HFFc6 (cell line): Measurements from ENCODE around the gene KCNIP1. TPM values are rescaled to one million over a fixed set of nuclear protein-coding genes. Genes with fewer than 3 reads are reported as not detected.

Source experiments
- DNase-seq: peaks from one replicate; pipeline ENCODE4 v3.0.0-alpha.2; 2018
- H3K27ac Mint-ChIP-seq: 2 replicates; pipeline ENCODE4 v1.8.0; 2020; ENCODE audit warnings: mild to moderate bottlenecking, mixed read lengths
- H3K27me3 Mint-ChIP-seq: 2 replicates; pipeline ENCODE4 v1.8.0; 2021; ENCODE audit warnings: mild to moderate bottlenecking, moderate library complexity, mixed read lengths; ENCODE audit not compliant: insufficient read depth
- H3K36me3 Mint-ChIP-seq: 2 replicates; pipeline ENCODE4 v1.8.0; 2021; ENCODE audit warnings: low read depth, mixed read lengths
- H3K4me1 Mint-ChIP-seq: 2 replicates; pipeline ENCODE4 v1.8.0; 2020; ENCODE audit warnings: low read depth, mixed read lengths
- H3K4me3 Mint-ChIP-seq: 2 replicates; pipeline ENCODE4 v1.8.0; 2020; ENCODE audit warnings: mild to moderate bottlenecking, moderate library complexity, mixed read lengths
- H3K9me3 Mint-ChIP-seq: 2 replicates; pipeline ENCODE4 v1.8.0; 2020; ENCODE audit warnings: mild to moderate bottlenecking, mixed read lengths
- total RNA-seq, 6 experiments: library from RNA; stranded (reverse); fragmentation: NEBNext Ultra II Directional; extraction: Animal tissue kit (Norgen Biotek cat#: 25700); gene quantifications; 2 replicates in 1 of 6; 3 replicates in 5 of 6; pipeline ENCODE4 v1.2.3, GENCODE V29; 2021
- TF ChIP-seq, protein P1 (sequence below): fragments of 200-600 bp; sonication (generic); IDR thresholded peaks from 2 replicates; pipeline ENCODE4 v1.5.0; 2021; ENCODE audit warnings: antibody characterized with exemption, mild to moderate bottlenecking

The KCNIP1 gene
- total RNA-seq, 6 experiments from 2014 or later = not detected

- Mint-ChIP-seq H3K27me3 (peaks cover 16% of the 10 kb centered on the region), H3K9me3 (no peaks in the 10 kb centered on the region), H3K4me1 (peaks cover 19% of the 10 kb centered on the region), H3K4me3 (no peak overlapping the region), H3K36me3 (no peaks in the 10 kb centered on the region), H3K27ac (no peak overlapping the region)
- TF ChIP-seq, protein P1, sequence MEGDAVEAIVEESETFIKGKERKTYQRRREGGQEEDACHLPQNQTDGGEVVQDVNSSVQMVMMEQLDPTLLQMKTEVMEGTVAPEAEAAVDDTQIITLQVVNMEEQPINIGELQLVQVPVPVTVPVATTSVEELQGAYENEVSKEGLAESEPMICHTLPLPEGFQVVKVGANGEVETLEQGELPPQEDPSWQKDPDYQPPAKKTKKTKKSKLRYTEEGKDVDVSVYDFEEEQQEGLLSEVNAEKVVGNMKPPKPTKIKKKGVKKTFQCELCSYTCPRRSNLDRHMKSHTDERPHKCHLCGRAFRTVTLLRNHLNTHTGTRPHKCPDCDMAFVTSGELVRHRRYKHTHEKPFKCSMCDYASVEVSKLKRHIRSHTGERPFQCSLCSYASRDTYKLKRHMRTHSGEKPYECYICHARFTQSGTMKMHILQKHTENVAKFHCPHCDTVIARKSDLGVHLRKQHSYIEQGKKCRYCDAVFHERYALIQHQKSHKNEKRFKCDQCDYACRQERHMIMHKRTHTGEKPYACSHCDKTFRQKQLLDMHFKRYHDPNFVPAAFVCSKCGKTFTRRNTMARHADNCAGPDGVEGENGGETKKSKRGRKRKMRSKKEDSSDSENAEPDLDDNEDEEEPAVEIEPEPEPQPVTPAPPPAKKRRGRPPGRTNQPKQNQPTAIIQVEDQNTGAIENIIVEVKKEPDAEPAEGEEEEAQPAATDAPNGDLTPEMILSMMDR = no peak
- no peak for DNase-seq
Measured at GRCh38 chr5:170629566-170630175, 125.9 kb downstream of the KCNIP1 start.

DNA sequence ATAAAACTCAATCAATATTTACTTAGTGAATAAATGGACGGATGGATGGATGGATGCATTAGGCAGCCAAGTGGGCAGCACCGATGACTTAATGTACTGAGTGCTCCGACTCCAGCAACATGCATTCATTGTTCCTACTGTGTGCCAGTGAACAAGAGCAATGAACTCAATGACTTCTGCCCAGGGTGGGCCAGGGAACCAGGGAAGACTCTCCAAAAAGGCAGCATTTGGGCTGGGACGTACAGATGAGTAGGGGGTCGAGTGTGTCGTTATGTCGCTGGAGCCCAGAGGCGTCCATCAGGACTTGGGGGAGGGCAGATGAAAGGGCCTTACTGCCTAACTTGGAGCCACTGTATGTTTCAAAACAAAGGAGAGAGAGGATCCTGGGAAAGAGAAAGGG is 126.4 kb downstream of the KCNIP1 start:
- Mint-ChIP-seq H3K27me3 (peaks cover 16% of the 10 kb centered on the region), H3K4me3 (no peak overlapping the region), H3K4me1 (peaks cover 19% of the 10 kb centered on the region), H3K9me3 (no peaks in the 10 kb centered on the region), H3K36me3 (no peaks in the 10 kb centered on the region), H3K27ac (no peak overlapping the region)
- TF ChIP-seq, protein P1 = no peak
- DNase-seq = no peak

DNA sequence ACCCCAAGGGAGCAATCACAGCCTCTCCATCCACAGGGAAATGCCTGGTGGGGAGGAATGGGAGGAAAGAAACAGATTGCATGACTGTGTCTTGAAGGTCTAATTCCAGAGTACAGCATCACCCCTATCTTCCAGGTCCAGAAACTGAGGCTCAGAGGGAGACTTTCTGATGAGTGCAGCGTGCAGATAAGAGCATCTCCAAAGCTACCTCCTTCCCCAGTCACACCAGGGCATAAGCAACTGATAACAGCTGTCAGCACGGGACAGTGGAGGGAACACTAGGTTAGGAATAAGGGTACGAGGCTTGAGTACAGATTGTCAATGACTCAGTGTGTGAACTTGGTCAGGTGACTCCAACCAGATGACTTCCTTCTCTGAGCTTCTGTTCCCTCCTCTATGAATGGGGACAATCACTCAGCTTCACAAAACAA is 126.9 kb downstream of the KCNIP1 start:
- TF ChIP-seq, protein P1 = no peak
- Mint-ChIP-seq H3K9me3 (no peaks in the 10 kb centered on the region), H3K4me1 (peaks cover 19% of the 10 kb centered on the region), H3K27ac (no peak overlapping the region), H3K36me3 (no peaks in the 10 kb centered on the region), H3K27me3 (peaks cover 16% of the 10 kb centered on the region), H3K4me3 (no peak overlapping the region)
- DNase-seq = no peak

DNA sequence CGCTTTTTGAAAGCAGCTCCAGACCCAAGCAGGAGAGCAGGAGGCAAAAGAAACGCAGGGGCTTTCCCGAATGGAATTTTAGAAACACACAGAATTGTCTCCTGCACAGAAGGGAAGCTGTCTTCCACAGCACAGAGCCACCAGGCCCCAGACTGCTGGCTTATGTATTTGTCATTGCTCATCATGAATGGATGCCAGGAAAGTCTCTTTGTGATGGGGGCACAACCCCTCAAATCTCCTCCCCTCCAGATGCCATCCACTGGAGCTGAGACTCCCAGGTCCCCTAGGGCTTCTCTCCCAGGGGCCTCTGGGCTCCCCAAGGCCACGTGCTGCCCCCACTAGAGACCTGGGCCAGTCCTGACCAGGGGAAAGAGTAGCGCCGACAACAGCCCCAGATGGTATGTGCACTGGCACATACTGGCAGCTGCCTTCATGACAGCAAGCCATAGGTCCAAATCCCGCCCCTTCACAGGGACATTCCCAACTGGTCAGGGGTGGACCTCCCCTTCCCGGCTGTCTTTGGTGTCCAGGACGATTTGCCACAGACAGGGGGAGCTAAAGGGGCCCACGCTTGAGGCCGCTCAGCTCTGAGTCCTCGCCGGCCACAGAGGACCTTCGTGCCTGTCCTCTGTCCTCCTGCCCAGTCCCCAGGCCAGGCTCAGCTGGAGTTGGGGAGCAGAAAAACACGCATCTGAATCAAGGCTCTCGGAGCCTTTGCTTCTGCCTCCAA is 127.8 kb downstream of the KCNIP1 start:
- no peaks in the 10 kb centered on the region for H3K36me3 Mint-ChIP-seq
- no peak overlapping the region for H3K27ac Mint-ChIP-seq
- DNase-seq = no peak
- TF ChIP-seq, protein P1 = peak; percentile 29; the same call in 1 of the 2 replicates
- H3K27me3 Mint-ChIP-seq = peaks cover 10% of the 10 kb centered on the region
- H3K4me3 Mint-ChIP-seq = no peak overlapping the region
- H3K9me3 Mint-ChIP-seq = no peaks in the 10 kb centered on the region
- H3K4me1 Mint-ChIP-seq = peaks cover 19% of the 10 kb centered on the region

GRCh38 chr5:170632266-170632984 is 128.6 kb downstream of the KCNIP1 start:
- TF ChIP-seq, protein P1 = no peak
- H3K27ac Mint-ChIP-seq = no peak overlapping the region

More at GRCh38 chr5:170632266-170632984, 128.6 kb downstream of the KCNIP1 start:
- Mint-ChIP-seq H3K9me3 (no peaks in the 10 kb centered on the region), H3K36me3 (no peaks in the 10 kb centered on the region), H3K4me1 (peaks cover 19% of the 10 kb centered on the region), H3K4me3 (peak overlapping the region; percentile 67), H3K27me3 (peaks cover 10% of the 10 kb centered on the region)
- no peak for DNase-seq
